ENCODE data around the gene TEX52.
A peak's percentile ranks its signal among the peaks of the same experiment; 100 is the strongest.

The TEX52 gene

GRCh38 chr12:2835691-2836403, 21.0 kb downstream of the TEX52 start:
- no peak for DNase-seq (ENCODE audit: low read depth)
- TF ChIP-seq CTCF (IDR thresholded peaks at IDR 0.05; ENCODE audit: control insufficient read depth, insufficient read depth, low read depth, low read length, missing control alignments): no peak
- H3K4me3 ChIP-seq (ENCODE audit: control insufficient read depth, low read depth, low read length): no peak overlapping the region

- no peak within 1 kb of the TSS for H3K4me3 ChIP-seq (ENCODE audit: control insufficient read depth, low read depth, low read length)
- DNase-seq (ENCODE audit: low read depth): no peak
- peak; percentile 26 for TF ChIP-seq CTCF (IDR thresholded peaks at IDR 0.05; ENCODE audit: control insufficient read depth, insufficient read depth, low read depth, low read length, missing control alignments)
Measured at GRCh38 chr12:2834581-2835491, 22.0 kb downstream of the TEX52 start, which contains the start of gene NRIP2. NRIP2 (minus strand) TSS chr12:2835035; CDS start chr12:2834983, 52 bp downstream.

GRCh38 chr12:2833810-2834209, 23.0 kb downstream of the TEX52 start:
- DNase-seq (ENCODE audit: low read depth): no peak
- no peak overlapping the region for H3K4me3 ChIP-seq (ENCODE audit: control insufficient read depth, low read depth, low read length)
- no peak for TF ChIP-seq CTCF (IDR thresholded peaks at IDR 0.05; ENCODE audit: control insufficient read depth, insufficient read depth, low read depth, low read length, missing control alignments)

GRCh38 chr12:2833327-2833726, 23.5 kb downstream of the TEX52 start:
- H3K4me3 ChIP-seq (ENCODE audit: control insufficient read depth, low read depth, low read length): no peak overlapping the region
- DNase-seq (ENCODE audit: low read depth): no peak
- TF ChIP-seq CTCF (IDR thresholded peaks at IDR 0.05; ENCODE audit: control insufficient read depth, insufficient read depth, low read depth, low read length, missing control alignments): no peak

GRCh38 chr12:2832550-2833127, 24.2 kb downstream of the TEX52 start:
- no peak for DNase-seq (ENCODE audit: low read depth)
- TF ChIP-seq CTCF (IDR thresholded peaks at IDR 0.05; ENCODE audit: control insufficient read depth, insufficient read depth, low read depth, low read length, missing control alignments): no peak
- H3K4me3 ChIP-seq (ENCODE audit: control insufficient read depth, low read depth, low read length): no peak overlapping the region

GRCh38 chr12:2829275-2829674, 27.6 kb downstream of the TEX52 start:
- DNase-seq (ENCODE audit: low read depth): no peak
- TF ChIP-seq CTCF (IDR thresholded peaks at IDR 0.05; ENCODE audit: control insufficient read depth, insufficient read depth, low read depth, low read length, missing control alignments): no peak
- H3K4me3 ChIP-seq (ENCODE audit: control insufficient read depth, low read depth, low read length): no peak overlapping the region

Data from AG09309 (cell line).